Esophagus muscularis mucosa (tissue), 4 donors: ENCODE results near the gene GRK2. TPM values are rescaled to one million over a fixed set of nuclear protein-coding genes. Genes with fewer than 3 reads are reported as not detected.
A peak's percentile ranks its signal among the peaks of the same experiment; 100 is the strongest.

Source experiments
- DNase-seq: peaks from one replicate; pipeline ENCODE4 v3.0.0-alpha.2; 2017; ENCODE audit errors: extremely low spot score
- H3K27ac ChIP-seq, 4 donors: fragments of 200-600 bp; sonication (generic); replicated peaks in 1 of 4; 1 replicate in 3 of 4; 2 replicates in 1 of 4; pipeline ENCODE4 v1.5.1; 2016 to 2019; ENCODE audit warnings: mild to moderate bottlenecking in 1 of 4
- H3K27me3 ChIP-seq, 4 donors: fragments of 200-600 bp; sonication (generic); one replicate each; pipeline versions ENCODE4 v1.5.1 to v1.6.0; 2016 to 2019
- H3K36me3 ChIP-seq, 4 donors: fragments of 200-600 bp; sonication (generic); one replicate each; pipeline ENCODE4 v1.5.1; 2016 to 2019
- H3K4me1 ChIP-seq, 4 donors: fragments of 200-600 bp; sonication (generic); one replicate each; pipeline ENCODE4 v1.5.1; 2016 to 2019
- H3K4me3 ChIP-seq, 4 donors: fragments of 200-600 bp; sonication (generic); 1 replicate in 2 of 4; 2 replicates in 2 of 4; pipeline ENCODE4 v1.5.1; 2016 to 2019; ENCODE audit warnings: mild to moderate bottlenecking in 4 of 4, moderate library complexity in 1 of 4
- H3K9me3 ChIP-seq, 4 donors: fragments of 200-600 bp; sonication (generic); 1 replicate in 3 of 4; 2 replicates in 1 of 4; pipeline ENCODE4 v1.5.1; 2016 to 2019
- CTCF ChIP-seq, 3 experiments: fragments of 200-600 bp in 2 of 3; fragments of 450-650 bp in 1 of 3; sonication (generic) in 2 of 3; IDR thresholded peaks; one replicate each; pipeline ENCODE4 v1.5.1; 2017 to 2019; ENCODE audit warnings: antibody characterized with exemption in 3 of 3, mild to moderate bottlenecking in 2 of 3, moderate library complexity in 1 of 3
- EP300 ChIP-seq: sonication (generic); formaldehyde crosslinking; IDR thresholded peaks from one replicate; pipeline ENCODE4 v1.6.1; 2017; ENCODE audit warnings: antibody characterized with exemption
- POLR2AphosphoS5 ChIP-seq, 2 donors: sonication (generic); formaldehyde crosslinking; IDR thresholded peaks; one replicate each; pipeline ENCODE4 v1.6.1; 2017; ENCODE audit warnings: antibody characterized with exemption in 2 of 2
- WGBS: methylation state at CpG from one replicate; pipeline ENCODE4 v1.1.5; 2018; 5-methylcytosine and 5-hydroxymethylcytosine counted together
- intact Hi-C: fragments of 100-400 bp; cut with DNase I; formaldehyde crosslinking; loops from one replicate; pipeline ENCODE4 v1.15.1; 2023
- total RNA-seq, 4 donors: library from RNA; depleted of rRNA; stranded (reverse); fragments of >200 nt; gene quantifications; one replicate each; pipeline versions ENCODE4 v1.1.0 to v1.2.1, GENCODE V29; 2016

Gene GRK2
- total RNA-seq, 4 donors from 2014 or later: 46.9 to 68.8 (median 59.5) TPM

GRCh38 chr11:67264260-67264659 is 2.0 kb upstream of the GRK2 start:
- DNase-seq: no peak
- WGBS: 95% methylated on average over 5 of the region's 5 CpGs
- TF ChIP-seq EP300 (no peak), CTCF (IDR thresholded peaks at IDR 0.05) (no peak)
- H3K9me3 ChIP-seq: no peaks in the 10 kb centered on the region
- H3K4me1 ChIP-seq: peaks cover 43 to 69% (median 57%) of the 10 kb centered on the region in 4 donors
- intact Hi-C loops: loop anchor here (5.0 kb wide), 1 partner anchor 118 kb away; no protein-coding TSS in a partner anchor
- H3K27me3 ChIP-seq: no peaks in the 10 kb centered on the region
- H3K4me3 ChIP-seq: no peak overlapping the region
- H3K36me3 ChIP-seq: peaks cover 0 to 8% (median 3%) of the 10 kb centered on the region in 4 donors
- H3K27ac ChIP-seq: no peak overlapping the region

DNA sequence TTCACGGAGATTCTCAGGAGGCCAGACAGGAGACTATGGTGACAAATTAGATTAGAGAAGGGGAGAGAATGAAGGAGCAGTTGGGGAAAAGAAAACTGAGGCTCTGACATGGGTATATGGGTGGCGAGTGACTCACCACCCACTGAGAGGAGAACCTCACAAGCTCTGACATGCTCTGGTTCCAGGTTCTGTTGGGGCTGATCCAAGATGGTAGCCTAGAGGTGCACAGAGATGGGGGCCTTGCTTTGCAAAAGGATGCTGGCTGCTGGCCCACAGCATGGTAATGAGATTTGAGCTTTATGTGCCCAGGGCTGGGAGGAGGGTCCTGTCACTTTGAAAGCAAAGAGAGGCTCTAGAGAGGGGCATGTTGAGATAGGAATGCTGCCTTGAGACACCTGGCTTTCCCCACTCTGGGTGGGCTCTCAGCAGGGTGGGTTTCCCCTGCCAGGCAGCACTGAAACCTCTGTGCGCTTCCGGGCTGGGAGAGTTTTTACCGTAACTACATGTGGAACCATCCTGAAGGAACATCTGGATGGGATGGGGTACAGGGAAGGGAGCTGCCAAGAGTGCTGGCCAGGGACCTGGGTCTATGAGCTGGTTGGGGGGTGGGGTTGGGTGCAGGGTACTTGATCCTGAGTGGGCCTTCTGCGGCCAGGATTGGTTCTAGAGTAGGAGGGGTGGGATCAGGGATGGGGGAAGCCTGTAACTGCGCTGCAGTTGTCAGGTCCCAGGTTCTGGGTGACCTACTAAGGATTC is 1.2 kb upstream of the GRK2 start:
- Histone ChIP-seq H3K27me3 (no peaks in the 10 kb centered on the region), H3K9me3 (no peaks in the 10 kb centered on the region), H3K36me3 (peaks cover 0 to 8% (median 3%) of the 10 kb centered on the region in 4 donors), H3K4me1 (peaks cover 51 to 77% (median 65%) of the 10 kb centered on the region in 4 donors), H3K4me3 (no peak overlapping the region), H3K27ac (peak overlapping the region in 3 of 4 donors; percentile 77 to 79 (median 78))
- intact Hi-C loops: loop anchor here (5.0 kb wide), 1 partner anchor 117 kb away; no protein-coding TSS in a partner anchor
- DNase-seq: no peak
- 91% methylated on average over 6 of the region's 7 CpGs for WGBS
- TF ChIP-seq EP300: no peak
- no peak for TF ChIP-seq POLR2AphosphoS5 (IDR thresholded peaks at IDR 0.05)
- TF ChIP-seq CTCF (IDR thresholded peaks at IDR 0.05): no peak

- peaks cover 59 to 83% (median 72%) of the 10 kb centered on the region in 4 donors for H3K4me1 ChIP-seq
- H3K27ac ChIP-seq: peak overlapping the region; percentile 77 to 79 (median 78)
- peaks cover 0 to 8% (median 3%) of the 10 kb centered on the region in 4 donors for H3K36me3 ChIP-seq
- H3K4me3 ChIP-seq: peak overlapping the region; percentile 15 to 99 (median 48)
- H3K9me3 ChIP-seq: no peaks in the 10 kb centered on the region
- TF ChIP-seq CTCF (IDR thresholded peaks at IDR 0.05): peak; percentile 69 to 87 (median 76)
- no peak for TF ChIP-seq POLR2AphosphoS5 (IDR thresholded peaks at IDR 0.05)
- no peak for DNase-seq
- no peaks in the 10 kb centered on the region for H3K27me3 ChIP-seq
- WGBS: 63% methylated on average over 9 of the region's 54 CpGs
- intact Hi-C loops: loop anchor here (1.0 kb wide), 1 partner anchor 51 kb away; no protein-coding TSS in a partner anchor
These were observed 432 bp upstream of the GRK2 start for GRCh38 chr11:67265633-67266448.

DNA sequence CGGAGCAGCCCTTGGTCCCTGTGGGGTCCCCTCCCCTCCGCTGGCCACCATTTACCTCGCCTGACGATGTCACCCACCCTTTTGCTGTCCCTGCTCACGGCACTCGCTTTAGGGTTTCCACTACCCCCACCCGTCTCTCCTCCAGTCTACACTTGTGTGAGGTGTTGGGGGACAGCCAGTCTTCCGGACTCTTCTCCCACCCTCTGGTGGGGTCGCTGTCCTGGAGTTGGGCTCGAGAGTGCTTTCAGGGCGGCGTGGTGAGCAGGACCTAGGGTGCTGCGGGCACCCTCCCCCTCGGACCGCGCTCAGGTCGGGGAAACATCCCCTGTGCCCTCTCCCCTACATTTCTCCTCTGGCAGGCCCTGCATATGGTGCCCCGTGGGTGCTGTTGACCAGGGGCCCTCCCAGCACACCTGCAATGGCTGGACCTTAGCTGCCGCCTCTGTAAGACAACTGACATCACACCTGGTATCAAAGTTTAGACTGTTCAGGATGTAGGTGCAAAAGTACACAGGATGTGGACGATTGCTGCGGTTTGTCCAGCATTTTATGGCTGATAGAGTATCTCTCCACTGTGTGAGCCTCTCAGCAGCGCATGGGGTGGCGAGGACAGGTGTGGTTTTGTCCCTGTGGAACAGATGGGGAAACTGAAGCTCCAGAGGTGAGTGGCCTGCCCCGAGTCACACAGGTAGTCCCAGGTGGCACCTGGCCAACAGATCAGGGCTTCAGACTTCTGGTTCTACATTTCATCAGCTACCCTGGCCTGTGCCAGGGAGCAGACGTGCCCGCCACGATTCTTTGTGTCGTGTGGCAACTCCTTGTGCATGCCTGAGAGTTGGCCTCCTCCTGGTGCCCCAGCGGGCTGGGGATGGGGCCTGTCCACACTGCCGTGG is 1.2 kb downstream of the GRK2 start:
- peaks cover 66 to 83% (median 72%) of the 10 kb centered on the region in 4 donors for H3K4me1 ChIP-seq
- no peak for DNase-seq

More for the DNA sequence above, 1.2 kb downstream of the GRK2 start:
- peaks cover 0 to 8% (median 6%) of the 10 kb centered on the region in 4 donors for H3K36me3 ChIP-seq
- intact Hi-C loops: no loop called here
- H3K27ac ChIP-seq: peak overlapping the region; percentile 87 to 89 (median 88)
- no peaks in the 10 kb centered on the region for H3K9me3 ChIP-seq
- H3K4me3 ChIP-seq: peak overlapping the region; percentile 78 to 99 (median 98)
- no peaks in the 10 kb centered on the region for H3K27me3 ChIP-seq
- TF ChIP-seq CTCF (IDR thresholded peaks at IDR 0.05): no peak
- WGBS: 24% methylated on average over 10 of the region's 30 CpGs
